Stimulated activated CD8-positive, alpha-beta memory T cell treated with anti-CD3 and anti-CD28 coated beads, Interleukin-7, amount 100 ng/mL, for 48 hours (primary cell): Measurements from ENCODE around the gene GUCA1C.

ENCODE experiments used
- DNase-seq, 2 donors: peaks; one replicate each; pipeline ENCODE4 v3.0.0-alpha.2; 2020; ENCODE audit warnings: low read depth in 1 of 2; ENCODE audit errors: extremely low read depth in 1 of 2

The GUCA1C gene, protein sequence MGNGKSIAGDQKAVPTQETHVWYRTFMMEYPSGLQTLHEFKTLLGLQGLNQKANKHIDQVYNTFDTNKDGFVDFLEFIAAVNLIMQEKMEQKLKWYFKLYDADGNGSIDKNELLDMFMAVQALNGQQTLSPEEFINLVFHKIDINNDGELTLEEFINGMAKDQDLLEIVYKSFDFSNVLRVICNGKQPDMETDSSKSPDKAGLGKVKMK

DNA sequence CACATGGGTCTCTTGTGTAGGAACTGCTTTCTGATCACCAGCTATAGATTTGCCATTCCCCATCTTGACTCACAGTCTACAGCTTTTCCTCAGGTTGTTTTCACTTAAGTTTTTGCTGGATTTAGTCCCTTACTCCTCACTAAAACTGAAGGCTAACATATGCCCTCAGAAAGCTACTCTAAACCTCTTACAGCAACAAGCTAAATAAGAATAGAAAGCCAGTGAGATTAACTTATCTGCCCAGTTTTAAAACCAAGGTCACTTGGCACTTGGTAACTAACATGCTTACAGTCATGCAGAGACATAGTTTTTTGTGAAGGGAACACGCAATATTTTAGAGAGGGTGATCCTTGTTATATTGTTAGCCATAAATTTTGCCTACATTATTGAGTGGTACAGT, at the start of gene GUCA1C:
Gene GUCA1C (minus strand): TSS at position 180 of the 400 bp plus-strand sequence. CDS start 117 bp downstream, at position 63.
- DNase-seq: no peak

DNA sequence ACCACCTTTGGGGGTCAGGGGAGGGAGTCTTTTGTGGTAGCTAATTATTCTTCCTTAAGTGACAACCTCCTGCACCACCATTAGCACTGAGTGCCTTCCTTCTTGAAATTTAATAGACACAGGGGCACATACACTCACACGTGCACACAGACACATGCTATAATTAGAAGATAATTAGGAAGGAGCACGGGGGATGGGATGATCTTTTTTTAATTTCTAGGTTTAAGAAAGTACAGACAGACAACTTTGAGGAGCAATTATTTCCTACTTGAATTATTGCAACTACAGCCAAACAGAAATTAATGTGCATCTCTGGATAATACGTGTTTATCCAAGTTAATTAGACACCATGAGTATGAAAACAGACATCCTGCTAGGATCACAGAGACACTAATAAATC, 44.8 kb upstream of the GUCA1C start:
- DNase-seq: no peak

DNA sequence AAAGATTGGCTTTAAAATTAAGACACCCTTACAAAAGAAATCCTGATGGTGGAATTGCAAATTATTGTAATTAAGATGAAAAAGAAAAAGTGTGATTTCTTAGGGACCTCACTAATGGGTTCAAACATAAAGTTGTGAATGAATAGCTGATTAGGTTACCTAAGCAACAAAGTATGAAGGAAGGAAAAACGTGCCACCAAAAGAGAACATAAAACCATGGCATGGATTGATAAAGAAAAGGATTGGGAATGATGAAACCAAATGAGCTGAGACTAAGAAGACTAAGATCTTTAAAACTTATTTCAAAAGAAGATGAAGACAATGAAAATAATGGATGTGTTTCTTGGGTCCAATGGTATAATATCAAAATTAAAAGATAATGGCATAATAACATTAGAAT, 32.2 kb upstream of the GUCA1C start:
- DNase-seq: no peak

DNA sequence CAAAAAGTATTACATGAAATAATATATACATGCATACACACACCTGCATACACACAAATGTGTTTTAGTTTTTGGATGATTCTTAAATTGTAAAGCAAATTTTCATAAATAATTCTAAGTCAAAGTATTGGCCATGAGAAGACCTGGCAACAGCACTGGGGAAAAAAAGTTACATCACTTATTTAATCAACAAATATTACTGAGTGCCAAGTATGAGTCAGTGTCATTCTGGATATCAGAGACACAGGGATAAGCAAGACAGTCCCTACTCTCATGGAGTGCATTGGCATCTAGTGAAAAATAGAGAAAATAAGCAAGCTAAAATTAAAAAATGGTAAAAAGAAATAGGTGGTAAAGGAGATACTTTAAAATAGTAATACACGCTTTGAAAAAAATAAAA, 29.4 kb upstream of the GUCA1C start:
- DNase-seq: no peak

DNA sequence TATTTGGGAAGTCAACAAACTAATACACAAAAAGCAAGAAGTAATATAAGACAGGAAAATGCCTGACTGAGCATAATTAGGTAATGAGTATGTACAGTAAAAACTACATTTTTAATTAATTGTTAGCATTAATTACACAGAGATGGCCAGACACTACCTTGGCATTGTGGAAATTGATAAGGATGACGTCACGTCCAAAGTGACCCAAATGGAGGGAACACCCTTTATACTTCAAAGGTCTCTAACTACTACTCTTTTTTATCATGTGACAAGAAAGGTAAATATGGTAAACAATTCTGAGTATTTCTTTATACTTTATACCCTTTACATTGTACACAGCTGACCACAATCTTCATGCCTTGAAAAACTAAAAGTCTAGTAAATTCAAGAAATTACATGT, 22.4 kb upstream of the GUCA1C start:
- no peak for DNase-seq

DNA sequence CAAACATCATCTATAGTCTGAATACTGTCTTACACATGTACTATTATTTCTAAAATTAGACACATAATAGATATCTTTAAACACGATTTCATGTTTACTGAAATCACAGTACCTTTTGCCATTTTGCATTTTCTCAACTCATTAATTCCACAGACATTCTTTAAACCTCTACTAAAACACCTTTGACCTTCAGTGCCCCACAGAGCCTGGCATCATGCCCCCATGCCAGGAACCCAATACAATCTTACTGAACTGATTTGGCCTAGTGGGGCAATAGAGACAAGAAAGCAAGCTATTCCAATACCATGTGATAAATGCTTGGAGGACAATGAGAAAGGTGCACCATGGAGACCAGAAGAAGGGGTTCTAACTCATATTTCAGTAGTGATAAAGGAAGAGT, 19.3 kb upstream of the GUCA1C start:
- DNase-seq: no peak

DNA sequence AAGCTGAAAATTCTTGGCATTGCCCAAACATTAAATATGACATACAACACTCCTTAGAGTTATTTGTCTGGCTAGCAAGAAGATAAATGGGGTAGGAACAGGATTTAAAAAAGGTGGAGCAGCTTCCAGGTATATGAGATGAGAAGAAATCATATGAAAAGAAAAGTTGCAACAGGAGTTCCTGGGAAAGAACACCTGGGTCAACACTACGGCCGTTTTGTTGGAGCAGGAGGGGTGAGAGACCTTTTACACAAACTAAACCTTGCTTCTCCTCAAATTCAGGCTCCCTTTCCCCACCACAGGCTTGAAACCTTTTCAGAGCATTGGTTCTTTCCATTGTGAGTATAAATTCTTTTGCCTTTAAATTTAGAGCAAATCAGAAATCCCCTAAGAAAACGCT, 18.8 kb upstream of the GUCA1C start:
- DNase-seq: no peak

DNA sequence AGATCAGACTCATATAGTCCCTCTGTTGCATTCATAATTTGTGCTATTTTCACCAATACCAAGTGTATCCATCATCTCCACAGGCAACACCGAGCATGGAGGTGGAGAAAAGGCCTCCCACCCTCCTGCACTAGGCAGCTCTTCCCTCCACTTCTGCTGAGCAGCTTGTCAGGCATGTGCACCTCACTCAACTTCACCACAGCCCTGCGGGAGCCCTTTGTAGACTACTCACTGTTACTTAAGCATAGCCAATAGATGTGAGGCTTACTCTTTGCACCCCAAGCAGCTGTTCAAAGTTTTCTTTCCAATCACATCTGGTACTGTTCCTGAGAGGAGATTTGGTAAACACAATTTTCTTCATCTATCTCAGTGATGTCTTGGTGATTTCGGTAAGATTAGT, 16.9 kb upstream of the GUCA1C start:
- no peak for DNase-seq

DNA sequence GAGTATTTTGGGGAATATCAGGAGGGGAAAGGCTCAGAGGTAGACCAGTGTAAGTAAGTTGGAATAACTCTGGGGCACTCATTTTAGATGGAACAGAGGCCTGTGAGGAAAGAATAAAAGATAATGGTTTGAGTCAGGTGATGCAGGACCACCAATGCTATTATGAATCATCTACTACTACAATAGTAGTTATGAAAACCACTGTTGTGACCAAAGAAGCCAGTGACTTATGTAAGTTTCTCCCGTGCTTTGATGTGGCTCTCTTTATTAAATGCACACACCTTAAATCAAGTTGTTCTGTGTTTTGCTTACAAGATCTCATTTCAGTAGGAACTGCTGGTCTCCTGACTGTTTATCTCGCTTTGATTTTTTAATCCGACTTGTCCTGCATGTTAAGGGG, 13.1 kb upstream of the GUCA1C start:
- DNase-seq: no peak

DNA sequence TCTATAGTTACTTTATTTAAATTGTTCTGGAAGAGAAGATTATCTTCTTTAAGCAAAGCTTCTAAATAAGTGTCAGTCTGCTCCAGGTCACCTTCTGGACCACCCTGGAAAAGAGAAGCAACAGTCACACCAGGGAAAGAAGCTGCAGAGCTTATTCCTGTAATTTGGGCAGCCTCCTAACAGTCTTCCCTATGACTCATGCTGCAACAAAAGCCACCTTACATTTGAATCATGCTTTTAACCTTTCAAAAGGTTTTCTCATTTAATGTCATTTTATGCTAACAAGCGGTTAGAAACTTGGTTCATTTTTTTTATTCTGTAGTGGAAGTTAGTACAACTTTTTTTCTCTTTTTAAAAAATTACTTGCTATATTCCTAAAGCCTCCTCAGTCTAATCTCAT, 5.3 kb upstream of the GUCA1C start:
- DNase-seq: no peak

DNA sequence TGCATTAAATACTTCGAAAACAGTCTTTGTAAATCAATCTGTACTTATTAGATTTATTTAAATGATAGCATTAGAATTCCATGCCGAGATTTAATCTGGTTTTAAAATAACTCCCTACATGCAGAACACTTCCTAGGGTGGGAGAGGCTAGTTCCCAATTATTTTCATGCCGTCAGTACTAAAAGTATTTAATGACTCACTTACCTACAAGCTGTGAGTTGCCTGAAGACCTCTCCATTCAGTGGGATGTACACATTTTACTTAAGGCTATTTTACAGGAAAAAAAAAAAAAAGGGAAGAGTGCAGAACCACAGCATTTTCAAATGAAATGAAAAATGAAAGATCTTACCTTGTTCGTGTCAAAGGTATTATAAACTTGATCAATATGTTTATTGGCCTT, 469 bp downstream of the GUCA1C start:
- DNase-seq: no peak

DNA sequence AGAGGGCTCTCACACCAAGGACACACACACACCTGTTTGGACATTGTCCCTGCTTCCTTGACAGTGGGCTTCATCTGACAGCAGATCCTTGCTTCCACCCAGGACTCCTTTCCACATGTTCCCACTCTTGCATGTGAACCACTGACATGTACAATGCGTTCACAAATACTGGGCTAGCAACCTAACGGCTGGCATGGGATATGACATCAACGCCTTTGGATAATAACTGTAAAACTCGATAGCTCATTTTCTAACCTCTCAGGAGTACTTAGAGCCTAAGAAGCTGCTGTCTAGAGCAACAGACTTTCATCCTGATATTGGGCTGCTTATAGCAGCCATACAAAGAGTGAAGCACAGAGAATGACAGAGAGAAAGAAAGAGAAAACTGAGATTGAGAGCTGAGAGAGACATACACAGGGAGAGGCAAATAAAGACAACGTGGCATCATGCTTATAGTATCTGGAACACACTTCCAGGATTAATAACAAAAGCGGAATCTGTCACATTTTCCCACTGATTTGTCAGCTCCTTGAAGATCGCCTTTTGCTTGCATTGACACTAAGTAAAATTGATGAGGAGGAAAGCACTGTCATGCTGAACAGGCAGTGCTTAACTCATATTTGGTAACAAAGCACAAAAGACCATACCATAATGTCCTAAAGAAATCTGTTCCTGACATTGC, 1.7 kb downstream of the GUCA1C start:
- DNase-seq: no peak

DNA sequence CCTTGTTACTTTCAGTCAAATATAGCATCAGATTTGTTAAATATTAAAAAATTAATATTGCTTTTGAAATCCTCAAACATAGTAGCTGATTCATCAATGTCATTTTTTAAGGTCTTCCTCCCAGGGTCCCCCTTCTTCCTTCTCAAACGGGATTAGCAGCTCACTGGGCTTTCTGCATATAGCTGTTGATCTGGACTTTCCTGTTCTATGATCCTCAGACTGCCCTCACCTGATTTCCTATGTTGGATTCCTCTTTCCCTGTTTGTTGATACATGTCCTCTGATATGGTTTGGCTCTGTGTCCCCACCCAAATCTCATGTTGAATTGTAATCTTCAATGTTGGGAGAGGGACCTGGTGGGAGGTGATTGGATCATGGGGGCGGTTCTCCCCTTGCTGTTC, 5.8 kb downstream of the GUCA1C start:
- no peak for DNase-seq

DNA sequence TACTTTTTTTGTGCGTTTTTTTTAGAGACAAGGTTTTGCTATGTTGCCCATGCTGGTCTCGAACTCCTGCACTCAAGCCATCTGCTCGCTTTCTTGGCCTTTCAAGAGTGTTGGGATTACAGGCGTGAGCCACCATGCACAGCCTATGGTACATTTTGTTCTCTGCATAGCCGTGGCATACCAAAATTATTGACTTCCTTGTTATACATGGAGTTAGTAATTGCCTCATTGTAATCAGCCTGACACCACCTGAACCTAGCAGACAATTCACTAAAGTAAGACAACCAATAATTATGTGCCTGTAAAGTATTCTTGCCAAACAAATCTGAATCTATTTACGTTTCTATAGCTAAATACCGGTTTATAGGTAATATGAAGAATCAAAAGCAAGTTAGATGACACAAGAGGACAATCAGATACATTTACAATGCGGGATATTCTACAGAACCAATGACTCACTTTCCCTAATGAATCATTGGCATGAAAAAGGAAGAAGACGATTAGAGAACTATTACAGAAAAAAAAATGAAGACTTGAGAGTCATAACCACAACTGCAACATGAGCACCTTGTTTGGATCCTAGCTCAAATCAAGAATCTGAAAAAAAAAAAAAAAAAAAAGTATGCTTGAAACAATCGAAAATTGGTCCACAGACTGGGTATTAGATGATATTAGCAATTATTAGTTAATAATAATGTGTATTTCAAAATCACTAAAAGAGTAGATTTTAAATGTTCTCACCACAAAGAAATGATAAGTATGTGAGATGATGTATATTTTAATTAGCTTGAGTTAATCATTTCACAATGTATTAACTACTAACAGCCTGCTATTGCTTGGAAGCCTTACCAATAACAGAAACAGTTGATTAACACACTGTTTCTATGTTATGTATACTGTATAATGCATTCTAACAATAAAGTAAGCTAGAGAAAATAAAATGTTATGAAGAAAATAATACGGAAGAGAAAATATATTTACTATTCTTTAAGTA, 7.1 kb downstream of the GUCA1C start:
- DNase-seq: no peak

DNA sequence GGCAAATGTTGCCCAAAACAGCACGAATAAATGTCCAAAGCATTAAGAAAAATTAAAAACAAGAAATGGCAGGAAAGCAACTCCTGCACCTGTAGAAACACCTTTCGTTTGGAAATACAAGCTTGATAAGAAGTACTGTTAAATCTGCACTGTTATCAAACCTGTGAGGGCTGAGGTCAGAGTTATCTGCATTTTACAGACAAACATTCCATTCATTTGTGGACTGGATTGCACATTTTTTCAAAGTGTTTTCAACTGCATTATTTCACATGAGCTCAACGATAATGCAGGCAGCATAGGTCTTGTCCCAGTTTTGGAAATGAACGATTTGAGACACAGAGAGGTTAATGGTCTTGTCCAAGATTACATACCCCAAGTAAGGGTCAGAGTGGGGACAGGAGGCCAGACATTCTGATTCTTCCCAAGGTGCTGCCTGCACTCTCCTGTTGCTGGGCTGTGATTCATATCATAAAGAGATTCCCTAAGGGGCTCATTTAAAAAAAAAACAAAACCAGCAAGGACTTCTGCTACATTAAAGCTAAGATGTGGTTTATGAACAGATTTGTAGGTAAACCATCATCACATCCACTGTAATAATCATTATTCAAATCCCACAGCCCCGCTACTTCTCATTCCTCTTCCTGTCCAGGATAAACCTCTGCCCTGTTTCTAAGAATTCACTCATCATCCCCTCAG, 13.0 kb downstream of the GUCA1C start:
- no peak for DNase-seq

DNA sequence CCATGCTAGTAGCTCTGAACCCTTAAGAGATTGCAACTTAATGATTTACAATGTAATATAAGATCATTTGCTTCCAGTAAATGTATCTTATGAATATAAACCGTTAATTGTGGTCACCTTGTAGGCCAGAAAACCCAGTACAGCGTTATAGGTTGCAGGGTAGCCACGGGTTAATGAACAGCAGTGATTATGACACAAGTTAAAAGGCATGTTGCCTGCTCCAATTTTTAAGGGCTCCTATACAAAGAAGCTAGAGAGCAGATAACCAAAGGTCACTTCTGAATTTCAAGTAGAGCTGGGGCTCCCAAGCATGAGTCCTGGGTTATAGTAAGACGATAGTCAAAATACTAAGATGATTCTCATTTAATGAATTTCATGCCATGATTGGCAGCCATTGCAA, 13.5 kb downstream of the GUCA1C start:
- DNase-seq: no peak

DNA sequence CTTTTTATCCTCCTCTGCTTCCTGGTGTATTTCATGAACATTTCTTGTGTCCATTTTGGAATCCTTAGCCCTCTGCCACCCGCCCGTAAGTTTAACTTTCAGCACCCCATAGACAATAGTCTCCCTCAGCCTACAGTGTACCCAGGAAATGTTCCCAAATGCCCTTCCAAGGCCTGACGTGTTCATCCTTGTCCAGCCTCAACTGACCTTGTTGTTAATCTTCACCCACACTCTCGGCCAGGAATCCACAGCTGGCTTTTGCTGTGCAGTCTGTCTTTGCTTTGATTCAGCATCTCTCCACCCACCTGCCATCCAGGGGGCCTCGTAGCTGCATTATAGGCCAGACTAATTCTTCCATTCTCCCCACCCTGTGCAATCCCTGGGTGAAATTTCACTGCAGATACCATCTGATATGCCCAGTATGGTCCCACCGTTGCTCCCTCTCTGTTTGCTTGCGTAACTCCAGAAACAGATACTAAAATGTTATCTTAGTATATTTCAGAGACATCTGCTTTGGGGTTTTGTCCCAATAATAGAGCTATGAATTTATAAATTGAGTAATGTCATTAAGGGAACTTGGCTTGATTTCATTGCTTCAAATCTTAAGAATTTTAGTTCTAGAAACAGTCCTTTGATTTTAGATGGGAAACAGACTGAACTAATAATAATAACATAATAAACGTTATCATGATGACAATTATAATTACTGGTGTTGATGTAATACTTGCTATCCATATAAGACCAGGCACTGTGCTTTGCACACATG, 16.6 kb downstream of the GUCA1C start:
- DNase-seq: no peak

DNA sequence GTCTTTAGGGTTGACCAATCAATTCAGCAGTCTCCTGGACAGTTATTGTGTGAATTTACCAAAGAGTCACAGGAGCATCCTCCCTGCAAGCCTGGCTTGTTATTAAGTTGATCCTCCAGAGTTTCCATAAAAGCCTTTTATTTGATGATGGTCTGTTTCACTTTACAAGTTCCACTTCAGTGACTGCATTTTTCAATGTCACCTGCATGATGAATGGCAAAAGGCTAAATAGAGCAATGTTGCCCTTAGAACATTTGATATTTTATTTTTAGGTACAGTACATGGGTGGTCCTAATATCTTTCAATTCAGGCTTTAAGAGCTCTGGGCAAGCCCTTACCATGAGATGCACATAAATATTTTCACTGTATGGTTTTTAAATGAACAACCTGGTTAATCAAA, 22.6 kb downstream of the GUCA1C start:
- DNase-seq: no peak

DNA sequence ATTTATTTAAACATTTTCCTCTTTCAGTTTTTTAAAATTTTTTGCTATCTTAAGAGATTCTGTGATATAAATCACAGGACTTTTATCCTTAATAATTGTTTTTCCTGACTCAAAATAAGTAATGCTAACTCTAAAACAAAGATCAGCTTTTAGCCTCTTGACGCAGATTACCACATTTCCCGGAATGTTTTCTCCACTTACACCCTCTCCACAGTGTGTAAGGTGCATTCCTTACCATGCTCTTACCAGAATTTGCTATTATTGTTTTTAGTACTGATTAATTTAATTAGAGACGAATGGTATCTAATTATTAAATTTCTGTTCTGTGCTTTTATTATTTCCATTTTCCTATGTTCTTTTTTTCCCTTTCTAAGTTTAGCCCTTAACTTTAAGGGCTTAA, 34.8 kb downstream of the GUCA1C start:
- no peak for DNase-seq
